HG03439 (cell line): Measurements from ENCODE around the gene DSCAML1.

Experiments
- ATAC-seq: cut with Tn5 transposase; IDR thresholded peaks from one replicate; pipeline ENCODE4 v1.9.1; 2021; ENCODE audit warnings: mild to moderate bottlenecking, moderate library complexity; ENCODE audit not compliant: unreplicated experiment

DSCAML1 gene

GRCh38 chr11:117459123-117459978 is 337.7 kb downstream of the DSCAML1 start:
- ATAC-seq, result no peak

- no peak for ATAC-seq
Observed at GRCh38 chr11:117458275-117459122, 338.5 kb downstream of the DSCAML1 start.

- no peak for ATAC-seq
Observed at GRCh38 chr11:117457835-117458234, 339.2 kb downstream of the DSCAML1 start.

- no peak for ATAC-seq
Observed at GRCh38 chr11:117457031-117457785, 339.8 kb downstream of the DSCAML1 start.

GRCh38 chr11:117456721-117457029 is 340.3 kb downstream of the DSCAML1 start:
- ATAC-seq, result peak; percentile 15

GRCh38 chr11:117456027-117456720 is 340.8 kb downstream of the DSCAML1 start:
- peak; percentile 54 for ATAC-seq

- ATAC-seq, result no peak
Observed at GRCh38 chr11:117454564-117454917, 342.5 kb downstream of the DSCAML1 start.

GRCh38 chr11:117453886-117454563 is 343.0 kb downstream of the DSCAML1 start:
- no peak for ATAC-seq

GRCh38 chr11:117449111-117449693 is 347.8 kb downstream of the DSCAML1 start:
- no peak for ATAC-seq

GRCh38 chr11:117444711-117445658 is 352.0 kb downstream of the DSCAML1 start:
- ATAC-seq, result no peak

GRCh38 chr11:117444256-117444655 is 352.8 kb downstream of the DSCAML1 start:
- no peak for ATAC-seq

GRCh38 chr11:117443266-117444186 is 353.5 kb downstream of the DSCAML1 start:
- no peak for ATAC-seq

- ATAC-seq, result no peak
Observed at GRCh38 chr11:117442869-117443239, 354.2 kb downstream of the DSCAML1 start.

- no peak for ATAC-seq
Observed at GRCh38 chr11:117442049-117442868, 354.8 kb downstream of the DSCAML1 start.

- ATAC-seq, result no peak
Observed at GRCh38 chr11:117441146-117441975, 355.7 kb downstream of the DSCAML1 start.

- no peak for ATAC-seq
Observed at GRCh38 chr11:117440258-117440657, 356.8 kb downstream of the DSCAML1 start.
